ENCODE results near the gene ABLIM2. TPM values are rescaled to one million over a fixed set of nuclear protein-coding genes. Genes with fewer than 3 reads are reported as not detected.

Gene ABLIM2
- polyA plus RNA-seq, 3 donors = 0.21 TPM; not detected in 2

- Mint-ChIP-seq H3K27me3 (ENCODE audit: low read depth in 3 of 3) (peaks cover 0 to 6% (median 3%) of the 10 kb centered on the region in 3 donors), H3K27ac (peak overlapping the region; percentile 95 to 99 (median 97)), H3K4me1 (peaks cover 73% of the 10 kb centered on the region), H3K9me3 (peaks cover 0 to 2% (median 0%) of the 10 kb centered on the region in 7 donors), H3K36me3 (peaks cover 31 to 41% of the 10 kb centered on the region in 2 donors), H3K4me3 (peak overlapping the region; percentile 95 to 96)
- Histone ChIP-seq H4K20me1 (ENCODE audit: insufficient read depth, low read length) (peaks cover 61% of the 10 kb centered on the region), H3K27ac (ENCODE audit: low read depth in 1 of 2, low read length in 2 of 2) (peak overlapping the region; percentile 96 to 97), H2AFZ (ENCODE audit: insufficient read depth, low read depth, low read length, poor library complexity, severe bottlenecking) (no peak overlapping the region), H3K9ac (ENCODE audit: insufficient read depth, low read length, poor library complexity, severe bottlenecking) (peak overlapping the region; percentile 96), H3K27me3 (ENCODE audit: control insufficient read depth in 2 of 2, insufficient read depth in 2 of 2, low read length in 2 of 2) (no peaks in the 10 kb centered on the region), H3K9me3 (replicated peaks in 1 of 2; ENCODE audit: control insufficient read depth in 1 of 2, insufficient read depth in 1 of 2, low read length in 2 of 2) (no peaks in the 10 kb centered on the region), H3K4me1 (ENCODE audit: control insufficient read depth in 1 of 2, insufficient read depth in 2 of 2, low read length in 2 of 2) (peaks cover 82 to 93% of the 10 kb centered on the region in 2 donors), H3K4me2 (replicated peaks; ENCODE audit: extremely low read depth, low read length, poor library complexity, severe bottlenecking) (peak overlapping the region; percentile 93), H3K79me2 (ENCODE audit: insufficient read depth, low read length) (peaks cover 71% of the 10 kb centered on the region), H3K36me3 (replicated peaks in 1 of 2; ENCODE audit: control insufficient read depth in 1 of 2, insufficient read depth in 2 of 2, low read length in 2 of 2) (peaks cover 0 to 22% of the 10 kb centered on the region in 2 donors), H3K4me3 (replicated peaks in 1 of 3; ENCODE audit: low read depth in 2 of 3, low read length in 3 of 3) (peak overlapping the region; percentile 56 to 94 (median 89))
- DNase-seq = peak; percentile 50 to 85 (median 58)
- intact Hi-C loops (cut with micrococcal nuclease) = no loop called here
- 0% methylated on average over 1 of the region's 9 CpGs for WGBS (ENCODE audit: insufficient coverage)
- no peak for TF ChIP-seq CTCF (IDR thresholded peaks at IDR 0.05)
Observed at GRCh38 chr4:8201321-8201781, 42.7 kb upstream of the ABLIM2 start.

DNA sequence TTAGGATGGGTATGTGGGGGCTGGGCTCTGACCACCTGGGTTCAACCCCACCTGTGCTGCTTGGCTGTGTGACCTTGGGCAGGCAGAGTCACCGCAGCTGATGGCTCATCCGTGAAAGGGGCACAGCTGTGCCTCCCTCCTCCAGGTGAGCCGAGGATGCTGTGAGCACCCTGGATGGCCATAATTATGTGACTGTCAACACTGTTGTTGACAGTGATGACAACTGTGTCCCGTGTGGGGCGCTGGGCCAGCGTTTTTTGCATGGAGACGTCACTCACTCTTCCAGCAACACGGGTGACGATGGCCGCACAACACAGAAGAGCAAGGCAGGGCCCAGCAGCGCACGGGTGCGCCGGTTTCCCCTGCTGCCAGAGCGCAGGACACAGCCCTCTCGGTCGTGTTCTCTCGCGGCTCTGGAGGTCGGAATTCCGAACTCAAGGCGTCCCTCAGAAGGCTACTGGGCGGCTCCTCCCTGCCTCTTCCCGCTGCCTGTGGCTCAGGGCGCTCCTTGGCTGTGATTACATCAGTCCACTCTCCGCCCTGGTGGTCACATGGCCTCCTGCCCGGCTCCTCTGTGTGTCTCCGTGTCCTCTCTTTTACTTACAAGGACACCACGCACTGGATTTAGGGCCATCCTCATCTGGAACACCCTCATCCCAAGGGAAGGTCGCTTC lies 41.8 kb upstream of the ABLIM2 start:
- intact Hi-C loops (cut with micrococcal nuclease) = no loop called here
- peak; percentile 68 to 77 (median 76) for DNase-seq

More for the DNA sequence above, 41.8 kb upstream of the ABLIM2 start:
- H3K9me3 Mint-ChIP-seq = peaks cover 0 to 4% (median 0%) of the 10 kb centered on the region in 7 donors
- 4% methylated on average over 29 of the region's 30 CpGs for WGBS (ENCODE audit: insufficient coverage)
- Histone ChIP-seq H3K36me3 (replicated peaks in 1 of 2; ENCODE audit: control insufficient read depth in 1 of 2, insufficient read depth in 2 of 2, low read length in 2 of 2) (peaks cover 0 to 18% of the 10 kb centered on the region in 2 donors), H3K4me2 (replicated peaks; ENCODE audit: extremely low read depth, low read length, poor library complexity, severe bottlenecking) (peak overlapping the region; percentile 93), H4K20me1 (ENCODE audit: insufficient read depth, low read length) (peaks cover 52% of the 10 kb centered on the region), H2AFZ (ENCODE audit: insufficient read depth, low read depth, low read length, poor library complexity, severe bottlenecking) (peak overlapping the region; percentile 12), H3K4me1 (ENCODE audit: control insufficient read depth in 1 of 2, insufficient read depth in 2 of 2, low read length in 2 of 2) (peaks cover 77 to 91% of the 10 kb centered on the region in 2 donors), H3K9ac (ENCODE audit: insufficient read depth, low read length, poor library complexity, severe bottlenecking) (peak overlapping the region; percentile 96), H3K27ac (ENCODE audit: low read depth in 1 of 2, low read length in 2 of 2) (peak overlapping the region; percentile 96 to 97), H3K4me3 (replicated peaks in 1 of 3; ENCODE audit: low read depth in 2 of 3, low read length in 3 of 3) (peak overlapping the region; percentile 56 to 94 (median 89)), H3K79me2 (ENCODE audit: insufficient read depth, low read length) (peaks cover 62% of the 10 kb centered on the region), H3K27me3 (ENCODE audit: control insufficient read depth in 2 of 2, insufficient read depth in 2 of 2, low read length in 2 of 2) (no peaks in the 10 kb centered on the region), H3K9me3 (replicated peaks in 1 of 2; ENCODE audit: control insufficient read depth in 1 of 2, insufficient read depth in 1 of 2, low read length in 2 of 2) (no peaks in the 10 kb centered on the region)
- H3K36me3 Mint-ChIP-seq = peaks cover 26 to 34% of the 10 kb centered on the region in 2 donors
- H3K4me1 Mint-ChIP-seq = peaks cover 69% of the 10 kb centered on the region
- no peak for TF ChIP-seq CTCF (IDR thresholded peaks at IDR 0.05)
- H3K27me3 Mint-ChIP-seq (ENCODE audit: low read depth in 3 of 3) = peaks cover 0 to 5% (median 5%) of the 10 kb centered on the region in 3 donors
- peak overlapping the region; percentile 95 to 96 for H3K4me3 Mint-ChIP-seq
- peak overlapping the region; percentile 95 to 99 (median 97) for H3K27ac Mint-ChIP-seq
